CD8-positive, alpha-beta memory T cell (primary cell): ENCODE results near the gene SZRD1. TPM values are rescaled to one million over a fixed set of nuclear protein-coding genes. Genes with fewer than 3 reads are reported as not detected.
A peak's percentile ranks its signal among the peaks of the same experiment; 100 is the strongest.

ENCODE experiments used
- CTCF ChIA-PET: fragments of 350-600 bp; sonication (Branson Sonifier 250); formaldehyde crosslinking; loops from one replicate; lab custom pipeline; 2021; ENCODE audit warnings: antibody characterized with exemption; lab: Charles Lee
- POLR2A ChIA-PET: fragments of 350-600 bp; sonication (Branson Sonifier 250); formaldehyde crosslinking; loops from one replicate; lab custom pipeline; 2021; ENCODE audit warnings: antibody characterized with exemption; lab: Charles Lee
- DNase-seq, 5 donors: peaks; one replicate each; pipeline versions ENCODE4 v3.0.0 to v3.0.0-alpha.2; 2020 to 2022; ENCODE audit warnings: mixed read lengths in 1 of 5
- H3K27ac ChIP-seq: one replicate; pipeline ENCODE4 v1.7.0; 2013; ENCODE audit warnings: low read depth, mild to moderate bottlenecking, low read length, moderate library complexity
- H3K27me3 ChIP-seq: 2 replicates; pipeline ENCODE4 v1.7.0; 2013; ENCODE audit warnings: low read length, mild to moderate bottlenecking; ENCODE audit not compliant: insufficient read depth, poor library complexity, severe bottlenecking
- H3K36me3 ChIP-seq: 2 replicates; pipeline ENCODE4 v1.7.0; 2013; ENCODE audit warnings: mild to moderate bottlenecking, low read length, moderate library complexity; ENCODE audit not compliant: insufficient read depth
- H3K4me1 ChIP-seq: 2 replicates; pipeline ENCODE4 v1.7.0; 2013; ENCODE audit warnings: mild to moderate bottlenecking, low read length, moderate library complexity; ENCODE audit not compliant: insufficient read depth
- H3K4me3 ChIP-seq: 2 replicates; pipeline ENCODE4 v1.7.0; 2013; ENCODE audit warnings: mild to moderate bottlenecking, low read length
- H3K9me3 ChIP-seq: 2 replicates; pipeline ENCODE4 v1.7.0; 2013; ENCODE audit warnings: mild to moderate bottlenecking, low read length
- H3K27ac Mint-ChIP-seq, 8 donors: one replicate each; pipeline ENCODE4 v1.8.0; 2020 to 2021; ENCODE audit warnings: mixed read lengths in 8 of 8, mild to moderate bottlenecking in 6 of 8, inconsistent platforms in 3 of 8, moderate library complexity in 3 of 8
- H3K27me3 Mint-ChIP-seq, 2 donors: one replicate each; pipeline ENCODE4 v1.8.0; 2020 to 2021; ENCODE audit warnings: mixed read lengths in 2 of 2, mild to moderate bottlenecking in 1 of 2, moderate library complexity in 1 of 2
- H3K36me3 Mint-ChIP-seq, 3 donors: one replicate each; pipeline ENCODE4 v1.8.0; 2020 to 2021; ENCODE audit warnings: mixed read lengths in 3 of 3, inconsistent platforms in 1 of 3, mild to moderate bottlenecking in 1 of 3
- H3K4me1 Mint-ChIP-seq, 3 donors: one replicate each; pipeline ENCODE4 v1.8.0; 2020 to 2021; ENCODE audit warnings: mixed read lengths in 3 of 3, inconsistent platforms in 1 of 3, mild to moderate bottlenecking in 1 of 3
- H3K4me3 Mint-ChIP-seq, 7 donors: one replicate each; pipeline ENCODE4 v1.8.0; 2020 to 2021; ENCODE audit warnings: mixed read lengths in 7 of 7, mild to moderate bottlenecking in 6 of 7, moderate library complexity in 4 of 7, inconsistent platforms in 2 of 7
- H3K9me3 Mint-ChIP-seq, 5 donors: one replicate each; pipeline ENCODE4 v1.8.0; 2020 to 2022; ENCODE audit warnings: mixed read lengths in 5 of 5, mild to moderate bottlenecking in 3 of 5, moderate library complexity in 2 of 5, inconsistent platforms in 1 of 5
- polyA plus RNA-seq: library from polyadenylated mRNA; unstranded; fragments of 300-500 nt; fragmentation: Illumina TruSeq; gene quantifications from one replicate; pipeline ENCODE4 v1.2.3, GENCODE V29; 2021
- total RNA-seq, 2 experiments: library from RNA; stranded (reverse); gene quantifications; one replicate each; pipeline ENCODE4 v1.2.3, GENCODE V29; 2021

SZRD1 gene
- total and polyA plus RNA-seq, 3 experiments from 2014 or later, result 49.2 to 216 (median 208) TPM

- H3K27me3 Mint-ChIP-seq, result no peaks in the 10 kb centered on the region
- Histone ChIP-seq H3K4me1 (peaks cover 26% of the 10 kb centered on the region), H3K27me3 (no peaks in the 10 kb centered on the region), H3K4me3 (no peak overlapping the region), H3K36me3 (no peaks in the 10 kb centered on the region), H3K9me3 (no peaks in the 10 kb centered on the region), H3K27ac (no peak overlapping the region)
- H3K27ac Mint-ChIP-seq, result peak overlapping the region in 1 of 8 donors; percentile 23
- peak overlapping the region in 1 of 7 donors; percentile 13 for H3K4me3 Mint-ChIP-seq
- no peaks in the 10 kb centered on the region for H3K36me3 Mint-ChIP-seq
- DNase-seq, result no peak
- no peaks in the 10 kb centered on the region for H3K9me3 Mint-ChIP-seq
- POLR2A ChIA-PET, result no interaction called here
- CTCF ChIA-PET, result interaction anchor here (3.5 kb wide), 1 partner anchor 19 kb away, joined by 16 read pairs; the partner anchor contains the start of gene NECAP2
- H3K4me1 Mint-ChIP-seq, result peaks cover 28 to 34% (median 28%) of the 10 kb centered on the region in 3 donors
Measured at GRCh38 chr1:16422041-16422440, 55.0 kb downstream of the SZRD1 start.

GRCh38 chr1:16425125-16426025 is 58.3 kb downstream of the SZRD1 start:
- Mint-ChIP-seq H3K27me3 (no peaks in the 10 kb centered on the region), H3K4me1 (peaks cover 13 to 18% (median 14%) of the 10 kb centered on the region in 3 donors), H3K9me3 (no peaks in the 10 kb centered on the region), H3K27ac (no peak overlapping the region), H3K36me3 (no peaks in the 10 kb centered on the region), H3K4me3 (peak overlapping the region in 1 of 7 donors; percentile 36)
- ChIA-PET CTCF (interaction anchor here (1.9 kb wide), 1 partner anchor 15 kb away, joined by 9 read pairs; the partner anchor contains the start of gene NECAP2), POLR2A (no interaction called here)
- Histone ChIP-seq H3K27ac (no peak overlapping the region), H3K27me3 (no peaks in the 10 kb centered on the region), H3K9me3 (no peaks in the 10 kb centered on the region), H3K36me3 (no peaks in the 10 kb centered on the region), H3K4me1 (peaks cover 18% of the 10 kb centered on the region), H3K4me3 (no peak overlapping the region)
- DNase-seq, result no peak

DNA sequence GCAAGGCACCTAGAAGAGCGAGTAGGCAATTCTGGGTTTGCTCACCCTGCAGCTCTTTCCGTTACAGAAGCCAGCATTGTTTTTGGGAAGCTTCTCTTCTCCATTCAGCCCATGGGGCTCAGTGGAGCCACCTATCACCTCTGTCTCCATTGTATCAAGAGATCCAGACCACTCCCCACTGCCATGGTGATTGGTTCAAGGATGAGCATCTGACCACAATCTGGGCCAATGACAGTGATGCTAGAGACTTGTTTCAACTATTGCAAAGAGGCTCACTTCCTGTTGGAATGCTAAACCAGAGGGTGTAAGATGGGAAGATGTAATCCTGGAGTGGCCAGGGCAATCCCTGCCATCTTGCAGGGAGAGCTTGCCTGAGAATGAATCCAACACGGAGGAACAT is 63.6 kb downstream of the SZRD1 start:
- Histone ChIP-seq H3K4me1 (no peaks in the 10 kb centered on the region), H3K27ac (no peak overlapping the region), H3K27me3 (no peaks in the 10 kb centered on the region), H3K4me3 (no peak overlapping the region), H3K9me3 (no peaks in the 10 kb centered on the region), H3K36me3 (no peaks in the 10 kb centered on the region)
- Mint-ChIP-seq H3K4me3 (no peak overlapping the region), H3K36me3 (no peaks in the 10 kb centered on the region), H3K4me1 (peaks cover 0 to 2% (median 0%) of the 10 kb centered on the region in 3 donors), H3K27ac (no peak overlapping the region), H3K27me3 (peaks cover 0 to 1% of the 10 kb centered on the region in 2 donors), H3K9me3 (no peaks in the 10 kb centered on the region)
- ChIA-PET CTCF (no interaction called here), POLR2A (no interaction called here)
- no peak for DNase-seq

GRCh38 chr1:16433030-16433429 is 66.0 kb downstream of the SZRD1 start:
- ChIA-PET POLR2A (no interaction called here), CTCF (interaction anchor here (1.0 kb wide), 1 partner anchor 14 kb away, joined by 3 read pairs; no protein-coding TSS in a partner anchor)
- Histone ChIP-seq H3K9me3 (no peaks in the 10 kb centered on the region), H3K4me1 (no peaks in the 10 kb centered on the region), H3K4me3 (no peak overlapping the region), H3K27me3 (no peaks in the 10 kb centered on the region), H3K36me3 (no peaks in the 10 kb centered on the region), H3K27ac (no peak overlapping the region)
- H3K9me3 Mint-ChIP-seq, result no peaks in the 10 kb centered on the region
- H3K4me1 Mint-ChIP-seq, result peaks cover 0 to 2% (median 0%) of the 10 kb centered on the region in 3 donors
- H3K27ac Mint-ChIP-seq, result no peak overlapping the region
- H3K27me3 Mint-ChIP-seq, result peaks cover 0 to 1% of the 10 kb centered on the region in 2 donors
- DNase-seq, result no peak
- H3K4me3 Mint-ChIP-seq, result no peak overlapping the region
- H3K36me3 Mint-ChIP-seq, result no peaks in the 10 kb centered on the region

DNA sequence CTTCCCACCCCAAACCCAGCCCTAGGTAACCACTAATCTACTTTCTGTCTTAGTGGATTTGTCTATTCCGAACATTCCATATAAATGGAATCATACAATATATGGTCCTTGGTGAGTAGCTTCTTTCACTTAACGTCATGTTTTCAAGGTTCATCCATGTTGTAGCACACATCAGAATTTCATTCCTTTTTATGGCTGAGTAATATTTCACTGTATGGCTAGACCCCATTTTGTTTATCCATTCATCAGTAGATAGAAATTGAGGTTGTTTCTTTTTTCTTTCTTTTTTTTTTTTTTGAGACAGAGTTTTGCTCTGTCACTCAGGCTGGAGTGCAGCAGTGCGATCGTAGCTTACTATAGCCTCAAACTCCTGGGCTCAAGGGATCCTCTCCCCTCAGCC is 67.0 kb downstream of the SZRD1 start:
- Histone ChIP-seq H3K27ac (no peak overlapping the region), H3K9me3 (no peaks in the 10 kb centered on the region), H3K4me3 (no peak overlapping the region), H3K4me1 (no peaks in the 10 kb centered on the region), H3K36me3 (no peaks in the 10 kb centered on the region), H3K27me3 (no peaks in the 10 kb centered on the region)
- ChIA-PET CTCF (interaction anchor here (0.6 kb wide), 1 partner anchor 55 kb away, joined by 3 read pairs; no protein-coding TSS in a partner anchor), POLR2A (interaction anchor here (0.6 kb wide), 1 partner anchor 8 kb away, joined by 7 read pairs; no protein-coding TSS in a partner anchor)
- no peak overlapping the region for H3K4me3 Mint-ChIP-seq
- peaks cover 0 to 1% of the 10 kb centered on the region in 2 donors for H3K27me3 Mint-ChIP-seq
- no peaks in the 10 kb centered on the region for H3K36me3 Mint-ChIP-seq
- H3K4me1 Mint-ChIP-seq, result peaks cover 0 to 2% (median 0%) of the 10 kb centered on the region in 3 donors
- no peaks in the 10 kb centered on the region for H3K9me3 Mint-ChIP-seq
- H3K27ac Mint-ChIP-seq, result no peak overlapping the region
- DNase-seq, result no peak

DNA sequence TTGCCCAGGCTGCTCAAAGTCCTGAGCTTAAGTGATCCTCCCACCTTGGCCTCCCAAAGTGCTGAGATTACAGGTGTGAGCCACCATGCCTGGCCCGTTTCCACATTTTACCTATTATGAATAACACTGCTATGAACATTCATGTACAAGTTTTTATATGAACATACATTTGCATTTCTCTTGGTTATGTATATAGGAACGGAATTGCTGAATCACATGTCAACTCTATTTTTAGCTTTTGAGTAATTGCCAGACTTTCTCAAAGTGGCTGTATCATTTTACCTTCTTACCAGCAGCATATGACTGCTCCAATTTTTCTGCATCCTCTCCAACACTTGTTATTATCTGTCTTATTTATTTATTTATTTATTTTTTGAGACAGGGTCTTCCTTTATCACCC is 67.5 kb downstream of the SZRD1 start:
- ChIA-PET CTCF (interaction anchor here (0.6 kb wide), 1 partner anchor 55 kb away, joined by 3 read pairs; no protein-coding TSS in a partner anchor), POLR2A (no interaction called here)

DNA sequence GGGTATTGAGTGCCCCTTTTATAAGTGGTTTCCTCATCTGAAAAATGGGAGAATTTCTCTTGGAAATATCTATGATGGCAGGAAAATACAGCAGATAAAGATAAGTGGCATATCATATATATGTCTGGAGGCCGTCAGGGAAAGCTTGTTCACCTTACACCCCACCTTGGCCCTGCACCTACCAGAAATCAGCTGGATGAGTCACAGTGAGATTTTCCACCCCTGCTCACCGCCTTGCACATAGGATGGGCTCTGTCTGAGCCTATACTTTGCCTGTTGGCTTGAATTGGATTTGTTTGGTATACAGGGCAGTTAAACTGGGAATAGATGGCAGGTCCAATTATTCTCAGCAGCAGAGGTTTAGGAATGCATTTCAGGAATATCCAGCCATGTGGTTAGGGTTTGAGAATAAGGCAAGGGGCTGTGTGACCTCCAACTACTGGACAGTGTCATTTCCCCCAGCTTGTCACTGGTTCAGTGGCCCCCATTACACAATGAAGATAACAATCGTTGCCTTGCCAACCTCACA is 70.0 kb downstream of the SZRD1 start, which contains the start of gene SPATA21:
TSS of gene SPATA21 (minus strand) at position 479 of the 529 bp plus-strand sequence. CDS start 6,053 bp downstream, outside the sequence.
- H3K4me3 ChIP-seq, result no peak within 1 kb of the TSS
- H3K36me3 Mint-ChIP-seq, result peaks cover 0 to 11% (median 2%) of the 10 kb centered on the region in 3 donors
- CTCF ChIA-PET, result interaction anchor here (1.1 kb wide), 1 partner anchor 16 kb away, joined by 3 read pairs; no protein-coding TSS in a partner anchor
- H3K4me1 ChIP-seq, result peaks cover 11% of the 10 kb centered on the region
- peaks cover 16 to 18% (median 17%) of the 10 kb centered on the region in 3 donors for H3K4me1 Mint-ChIP-seq
- H3K9me3 Mint-ChIP-seq, result no peaks in the 10 kb centered on the region
- H3K36me3 ChIP-seq, result peaks cover under 1% of the 10 kb centered on the region
- H3K27ac Mint-ChIP-seq, result peak within 1 kb of the TSS in 1 of 8 donors; percentile 54
- H3K27ac ChIP-seq, result no peak within 1 kb of the TSS
- H3K9me3 ChIP-seq, result no peaks in the 10 kb centered on the region
- no peak for DNase-seq
- peak within 1 kb of the TSS in 2 of 7 donors; percentile 45 to 84 for H3K4me3 Mint-ChIP-seq
- POLR2A ChIA-PET, result interaction anchor here (0.6 kb wide), 1 partner anchor 82 kb away, joined by 3 read pairs; no protein-coding TSS in a partner anchor
- no peaks in the 10 kb centered on the region for H3K27me3 Mint-ChIP-seq
- H3K27me3 ChIP-seq, result no peaks in the 10 kb centered on the region

More for the DNA sequence above, 67.5 kb downstream of the SZRD1 start:
- Histone ChIP-seq H3K36me3 (no peaks in the 10 kb centered on the region), H3K27me3 (no peaks in the 10 kb centered on the region), H3K4me1 (no peaks in the 10 kb centered on the region), H3K4me3 (no peak overlapping the region), H3K27ac (no peak overlapping the region), H3K9me3 (no peaks in the 10 kb centered on the region)
- DNase-seq, result no peak
- Mint-ChIP-seq H3K4me1 (peaks cover 0 to 2% (median 0%) of the 10 kb centered on the region in 3 donors), H3K36me3 (no peaks in the 10 kb centered on the region), H3K27ac (no peak overlapping the region), H3K27me3 (peaks cover 0 to 1% of the 10 kb centered on the region in 2 donors), H3K9me3 (no peaks in the 10 kb centered on the region), H3K4me3 (no peak overlapping the region)
